Astrocyte of the spinal cord (primary cell): ENCODE data around the gene PTPRN2.

Source experiments
- DNase-seq: peaks from one replicate; pipeline ENCODE4 v3.0.0; 2011; ENCODE audit warnings: low read depth, low spot score
- H3K4me3 ChIP-seq: 2 replicates; pipeline ENCODE4 v1.5.1; 2011; ENCODE audit warnings: low read depth, mild to moderate bottlenecking, low read length, moderate library complexity
- in situ Hi-C: cut with HindIII; loops from 2 replicates; pipeline ENCODE4 v1.10.0; 2017; ENCODE audit warnings: low sequenced_read_pairs
- TF ChIP-seq, protein P1 (sequence below): IDR thresholded peaks from 2 replicates; pipeline ENCODE4 v1.5.1; 2012; ENCODE audit warnings: low read depth, mild to moderate bottlenecking, low read length, inconsistent platforms

Gene PTPRN2

DNA sequence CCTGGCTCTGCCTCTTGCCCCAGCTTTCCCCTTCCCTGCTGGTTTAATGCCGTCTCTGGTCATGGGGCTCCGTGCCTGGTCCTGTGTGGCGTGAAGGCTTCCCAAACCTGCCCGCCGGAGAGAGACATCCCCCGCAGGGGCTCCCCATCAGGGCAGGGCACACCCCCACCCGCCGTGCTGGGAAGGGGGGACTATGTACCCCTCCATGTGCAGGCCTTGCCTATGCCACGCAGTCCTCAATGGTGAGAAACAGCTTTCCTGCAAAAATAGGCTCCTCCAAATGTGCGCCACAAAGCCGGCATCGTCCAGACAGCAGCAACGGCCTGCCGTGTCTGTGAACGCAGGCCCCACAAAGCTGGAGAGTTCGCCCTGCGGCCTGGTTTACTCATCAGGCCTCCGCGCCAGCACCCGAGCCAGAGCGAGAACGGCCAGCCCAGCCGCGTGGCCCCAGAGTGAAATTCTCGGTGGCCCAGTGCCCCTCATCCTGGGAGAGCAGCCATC lies 937.4 kb downstream of the PTPRN2 start:
- TF ChIP-seq, protein P1, sequence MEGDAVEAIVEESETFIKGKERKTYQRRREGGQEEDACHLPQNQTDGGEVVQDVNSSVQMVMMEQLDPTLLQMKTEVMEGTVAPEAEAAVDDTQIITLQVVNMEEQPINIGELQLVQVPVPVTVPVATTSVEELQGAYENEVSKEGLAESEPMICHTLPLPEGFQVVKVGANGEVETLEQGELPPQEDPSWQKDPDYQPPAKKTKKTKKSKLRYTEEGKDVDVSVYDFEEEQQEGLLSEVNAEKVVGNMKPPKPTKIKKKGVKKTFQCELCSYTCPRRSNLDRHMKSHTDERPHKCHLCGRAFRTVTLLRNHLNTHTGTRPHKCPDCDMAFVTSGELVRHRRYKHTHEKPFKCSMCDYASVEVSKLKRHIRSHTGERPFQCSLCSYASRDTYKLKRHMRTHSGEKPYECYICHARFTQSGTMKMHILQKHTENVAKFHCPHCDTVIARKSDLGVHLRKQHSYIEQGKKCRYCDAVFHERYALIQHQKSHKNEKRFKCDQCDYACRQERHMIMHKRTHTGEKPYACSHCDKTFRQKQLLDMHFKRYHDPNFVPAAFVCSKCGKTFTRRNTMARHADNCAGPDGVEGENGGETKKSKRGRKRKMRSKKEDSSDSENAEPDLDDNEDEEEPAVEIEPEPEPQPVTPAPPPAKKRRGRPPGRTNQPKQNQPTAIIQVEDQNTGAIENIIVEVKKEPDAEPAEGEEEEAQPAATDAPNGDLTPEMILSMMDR = no peak

DNA sequence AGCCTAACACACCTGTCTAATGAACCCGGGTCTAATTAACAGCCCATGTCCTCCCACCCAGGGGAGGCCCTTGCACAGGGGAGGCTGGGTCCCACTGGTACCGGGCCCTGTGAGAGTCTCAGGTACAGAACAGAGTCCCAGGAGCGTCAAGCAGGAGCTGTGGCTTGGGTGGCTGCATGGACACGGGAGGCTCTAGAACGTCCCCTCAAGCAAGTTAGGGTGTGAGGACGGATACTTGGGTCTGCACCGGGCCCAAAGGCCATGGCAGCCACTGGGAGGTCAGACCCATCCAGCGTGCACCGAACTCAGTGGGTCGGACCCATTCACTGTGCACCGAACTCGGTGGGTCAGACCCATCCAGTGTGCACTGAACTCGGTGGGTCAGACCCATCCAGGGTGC lies 941.1 kb downstream of the PTPRN2 start:
- in situ Hi-C loops = no loop called here
- no peak for DNase-seq
- no peak overlapping the region for H3K4me3 ChIP-seq
- TF ChIP-seq, protein P1 = no peak

More for the DNA sequence above, 937.4 kb downstream of the PTPRN2 start:
- in situ Hi-C loops = no loop called here
- no peak overlapping the region for H3K4me3 ChIP-seq
- DNase-seq = no peak

DNA sequence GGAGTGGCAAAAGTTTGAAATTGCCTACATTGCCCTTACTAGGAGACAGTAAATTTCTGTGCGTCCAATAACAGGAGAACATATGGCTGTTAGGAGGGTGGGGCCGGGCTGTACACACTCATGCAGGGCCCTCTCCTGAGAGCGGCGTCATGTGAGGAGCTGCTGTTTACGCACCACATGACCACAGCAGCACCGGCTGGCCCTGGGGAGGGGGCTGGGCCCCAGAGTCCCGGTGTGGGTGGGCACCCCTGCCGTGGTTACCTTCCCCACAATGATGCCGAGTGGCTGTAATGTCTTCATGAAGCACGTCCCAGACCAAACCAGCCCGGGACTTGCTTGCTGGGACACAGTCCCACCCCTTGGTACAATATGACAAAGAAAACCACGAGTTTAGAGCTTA lies 942.1 kb downstream of the PTPRN2 start:
- TF ChIP-seq, protein P1 = no peak
- no peak for DNase-seq
- in situ Hi-C loops = no loop called here
- H3K4me3 ChIP-seq = no peak overlapping the region

DNA sequence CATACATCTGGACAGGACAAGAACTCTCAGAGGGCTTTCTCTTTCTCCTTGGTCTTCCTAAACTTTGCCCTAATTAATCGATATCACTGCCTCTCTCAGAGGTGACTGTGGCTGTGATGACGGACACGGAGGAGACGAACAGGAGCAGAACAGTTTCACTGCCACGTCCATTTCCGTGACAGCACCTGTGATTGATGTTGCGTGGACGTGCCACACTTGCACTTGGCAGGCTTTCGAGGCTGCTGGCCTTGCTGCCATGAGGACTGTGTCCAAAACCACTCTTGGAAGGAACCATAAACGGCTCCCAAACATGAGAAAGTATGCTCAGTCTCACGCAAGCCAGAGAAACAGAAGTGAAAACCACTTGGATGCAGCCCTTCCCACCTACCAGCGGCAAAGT lies 942.7 kb downstream of the PTPRN2 start:
- no peak for DNase-seq
- TF ChIP-seq, protein P1 = no peak
- in situ Hi-C loops = no loop called here
- H3K4me3 ChIP-seq = no peak overlapping the region

DNA sequence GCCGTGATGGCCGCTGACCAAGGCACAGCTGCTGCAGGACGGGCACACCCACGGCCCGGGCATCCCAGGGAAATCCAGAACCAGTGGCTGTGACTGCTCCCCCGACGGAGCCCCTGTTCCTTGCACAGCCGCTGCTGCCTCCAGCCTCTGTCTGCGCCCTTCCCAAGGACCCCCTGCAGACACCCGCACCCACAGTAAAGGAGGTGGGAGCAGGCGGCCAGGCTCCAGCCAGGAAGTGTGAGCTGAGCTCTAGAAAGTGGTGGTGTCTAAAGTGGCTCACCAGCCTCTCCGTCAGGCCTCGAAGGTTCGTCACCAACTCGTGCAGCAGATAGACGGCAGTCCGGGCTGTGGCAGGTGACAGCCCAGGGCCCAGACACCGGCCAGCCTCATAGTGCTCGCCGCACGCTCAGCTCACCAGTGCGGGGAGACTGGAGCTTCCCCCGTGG lies 944.1 kb downstream of the PTPRN2 start:
- in situ Hi-C loops = no loop called here

DNA sequence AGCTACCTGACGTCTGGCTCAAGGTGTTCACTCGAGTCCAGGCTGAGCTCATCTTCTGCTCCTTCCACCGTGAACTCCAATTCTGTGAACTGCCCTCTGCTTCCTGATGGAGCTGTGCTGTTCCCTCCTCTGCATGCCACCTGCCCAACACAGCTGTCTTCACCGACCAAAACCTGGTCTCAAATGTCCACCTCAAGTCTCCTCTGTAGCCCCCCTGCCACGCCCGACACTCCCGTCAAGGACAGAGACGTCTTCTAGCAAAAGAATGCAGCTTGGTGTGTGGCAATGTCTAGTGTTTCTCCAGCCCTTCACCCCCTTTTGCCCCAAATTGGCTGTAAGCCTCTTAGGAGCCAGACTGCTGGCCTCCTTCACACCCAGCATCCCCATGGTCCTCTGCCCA lies 945.8 kb downstream of the PTPRN2 start:
- no peak overlapping the region for H3K4me3 ChIP-seq
- TF ChIP-seq, protein P1 = no peak
- in situ Hi-C loops = no loop called here
- no peak for DNase-seq

More for the DNA sequence above, 944.1 kb downstream of the PTPRN2 start:
- TF ChIP-seq, protein P1 = no peak
- H3K4me3 ChIP-seq = no peak overlapping the region
- DNase-seq = no peak

DNA sequence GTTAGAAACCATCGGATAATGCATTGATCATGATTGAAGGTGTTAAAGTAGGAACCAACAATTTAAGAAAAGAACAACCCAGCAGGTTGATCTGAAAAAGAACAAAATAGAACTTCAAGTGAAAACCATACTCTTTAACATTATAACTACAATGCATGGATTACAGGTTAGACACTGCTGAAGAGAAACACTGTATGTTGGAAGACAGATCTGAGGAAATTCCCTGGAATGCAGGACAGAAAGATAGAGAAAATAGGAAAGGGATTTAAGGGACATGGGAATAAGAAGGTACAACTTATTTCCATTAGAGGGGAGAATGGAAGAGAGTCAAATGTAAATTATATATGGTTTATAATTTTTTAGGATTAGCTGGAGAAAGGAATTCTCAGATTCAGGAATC lies 947.5 kb downstream of the PTPRN2 start:
- in situ Hi-C loops = no loop called here
- TF ChIP-seq, protein P1 = no peak
- no peak for DNase-seq
- H3K4me3 ChIP-seq = no peak overlapping the region
